Measurements from ENCODE around the gene C19orf12.
A peak's percentile ranks its signal among the peaks of the same experiment; 100 is the strongest.
"Not testable (repeated sequence)": the region's sequence is repeated elsewhere in the genome, so short reads cannot be mapped to it uniquely, and the experiment has no call there.

C19orf12 gene

GRCh38 chr19:29727906-29728305, 12.8 kb upstream of the C19orf12 start:
- DNase-seq: no peak

GRCh38 chr19:29724746-29725145, 9.7 kb upstream of the C19orf12 start:
- DNase-seq: no peak

GRCh38 chr19:29724102-29724641, 9.1 kb upstream of the C19orf12 start:
- peak in 1 of 5 experiments; percentile 84 for DNase-seq

- no peak for DNase-seq
Observed at GRCh38 chr19:29717051-29717450, 2.0 kb upstream of the C19orf12 start.

- no peak for DNase-seq
Observed at GRCh38 chr19:29715701-29716581, 880 bp upstream of the C19orf12 start.

- DNase-seq: peak in 4 of 5 experiments; percentile 8 to 88 (median 38)
Observed at GRCh38 chr19:29714371-29714952, 599 bp downstream of the C19orf12 start.

- peak in 1 of 5 experiments; percentile 52 for DNase-seq
Observed at GRCh38 chr19:29712744-29713516, 2.1 kb downstream of the C19orf12 start.

GRCh38 chr19:29711584-29712132, 3.4 kb downstream of the C19orf12 start:
- peak in 1 of 5 experiments; percentile 45 for DNase-seq

- not testable (repeated sequence) for DNase-seq
Observed at GRCh38 chr19:29709440-29709798, 5.6 kb downstream of the C19orf12 start.

- no peak for DNase-seq
Observed at GRCh38 chr19:29708554-29709439, 6.3 kb downstream of the C19orf12 start.

- DNase-seq: no peak
Observed at GRCh38 chr19:29706635-29707034, 8.4 kb downstream of the C19orf12 start.

GRCh38 chr19:29705706-29706105, 9.4 kb downstream of the C19orf12 start:
- DNase-seq: no peak

GRCh38 chr19:29704562-29705558, 10.2 kb downstream of the C19orf12 start:
- DNase-seq: peak in 1 of 5 experiments; percentile 22

GRCh38 chr19:29702963-29703320, 12.1 kb downstream of the C19orf12 start:
- no peak for DNase-seq

- no peak for DNase-seq
Observed at GRCh38 chr19:29702161-29702962, 12.7 kb downstream of the C19orf12 start.

- no peak for DNase-seq
Observed at GRCh38 chr19:29700498-29700897, 14.6 kb downstream of the C19orf12 start.

GRCh38 chr19:29699861-29700260, 15.2 kb downstream of the C19orf12 start:
- no peak for DNase-seq

GRCh38 chr19:29697523-29698261, 17.4 kb downstream of the C19orf12 start:
- no peak for DNase-seq

GRCh38 chr19:29696565-29696846, 18.6 kb downstream of the C19orf12 start:
- DNase-seq: no peak

Measured in T-helper 2 cell (primary cell).